ENCODE measurements around the gene ERC1.
"Not testable (repeated sequence)": the region's sequence is repeated elsewhere in the genome, so short reads cannot be mapped to it uniquely, and the experiment has no call there.

Gene ERC1

DNA sequence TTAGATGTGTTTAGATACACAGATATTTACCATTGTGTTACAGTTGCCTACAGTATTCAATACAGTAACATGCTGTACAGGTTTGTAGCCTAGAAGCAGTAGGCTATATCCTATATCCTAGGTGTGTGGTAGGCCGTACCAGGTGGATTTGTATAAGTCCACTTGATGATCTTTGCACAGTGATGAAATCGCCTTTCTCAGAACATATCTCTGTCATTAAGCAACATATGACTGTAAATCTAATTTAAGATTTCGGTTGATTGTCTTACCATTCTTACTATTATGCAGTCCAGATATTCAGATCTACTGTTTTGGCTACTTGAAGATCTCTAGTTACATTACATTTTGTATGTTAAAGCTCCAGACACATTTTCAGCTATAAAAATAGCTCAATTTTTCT, 39.8 kb downstream of the ERC1 start:
- no peak for DNase-seq (ENCODE audit: low read depth)

DNA sequence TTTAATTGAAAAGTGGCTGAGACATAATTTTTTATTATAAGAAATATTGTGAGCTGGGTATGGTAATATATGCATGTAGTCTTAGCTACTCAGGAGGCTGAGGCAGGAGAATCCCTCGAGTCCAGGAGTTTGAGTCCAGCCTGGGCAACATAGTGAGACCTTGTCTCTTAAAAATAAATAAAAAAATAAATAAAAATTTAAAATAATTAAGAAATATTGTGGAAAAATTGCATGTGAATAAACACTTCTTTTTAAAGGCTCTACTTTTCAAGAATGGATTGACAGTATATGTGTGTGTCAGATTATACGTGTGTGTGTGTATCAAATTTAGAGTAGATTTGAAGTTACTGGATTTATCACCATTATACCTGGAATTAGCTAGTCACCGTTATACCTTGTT, 43.2 kb downstream of the ERC1 start:
- no peak for DNase-seq (ENCODE audit: low read depth)

DNA sequence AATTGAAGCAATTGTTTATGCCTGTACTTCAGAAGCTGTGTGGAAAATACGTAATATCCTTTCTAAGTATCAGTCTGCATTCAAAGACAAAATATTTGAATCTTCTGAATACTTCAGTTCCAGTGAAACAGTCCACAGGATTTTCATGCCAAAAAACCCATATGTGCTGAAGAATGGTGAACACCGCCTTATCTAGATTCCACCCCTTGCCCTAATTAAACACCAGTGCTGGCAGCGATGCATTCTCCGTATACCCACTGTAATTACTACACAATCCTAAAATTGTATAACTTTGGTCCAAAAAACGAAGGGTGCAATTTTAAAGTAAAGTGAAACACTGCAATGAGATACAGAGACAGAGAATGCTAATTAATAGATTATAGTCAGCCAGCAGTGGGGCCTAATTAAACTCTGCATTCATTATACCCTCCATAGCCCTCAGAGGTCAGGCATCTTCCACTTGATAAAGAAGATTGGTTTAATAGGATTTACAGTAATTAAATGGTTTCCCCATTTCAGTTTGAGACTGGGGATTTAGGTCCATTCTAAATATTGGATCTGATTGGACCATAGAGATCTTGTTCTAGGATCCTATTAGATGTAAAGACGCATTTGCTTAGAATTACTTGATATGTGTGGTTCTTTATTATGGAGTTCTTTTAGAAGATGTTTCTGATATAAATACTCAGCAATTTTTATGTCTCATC, 43.9 kb downstream of the ERC1 start:
- DNase-seq (ENCODE audit: low read depth): no peak

DNA sequence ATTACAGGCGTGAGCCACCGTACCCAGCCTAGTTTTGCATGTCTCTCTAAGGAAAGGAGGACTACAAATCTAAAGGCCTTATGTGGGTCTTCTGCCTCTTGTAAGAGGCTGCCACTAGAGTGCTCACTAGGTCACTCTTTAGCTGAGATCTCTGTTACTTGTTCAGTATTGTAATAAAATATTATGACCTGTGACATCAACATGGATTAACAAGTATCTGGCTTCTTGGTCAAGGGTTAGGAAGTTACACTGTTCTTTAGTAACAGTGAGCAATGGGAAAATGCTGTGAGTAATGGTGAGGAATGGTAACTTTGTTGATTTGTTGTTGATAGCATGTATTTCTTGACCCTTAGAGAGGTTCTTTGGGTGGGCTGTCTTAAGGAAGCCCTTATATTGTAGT, 50.5 kb downstream of the ERC1 start:
- DNase-seq (ENCODE audit: low read depth): no peak

GRCh38 chr12:1044199-1044598, 53.2 kb downstream of the ERC1 start:
- no peak for DNase-seq (ENCODE audit: low read depth)

GRCh38 chr12:1044696-1045095, 53.7 kb downstream of the ERC1 start:
- DNase-seq (ENCODE audit: low read depth): no peak

- DNase-seq (ENCODE audit: low read depth): no peak
Observed at GRCh38 chr12:1046727-1047126, 55.7 kb downstream of the ERC1 start.

GRCh38 chr12:1047898-1048660, 57.1 kb downstream of the ERC1 start:
- no peak for DNase-seq (ENCODE audit: low read depth)

- no peak for DNase-seq (ENCODE audit: low read depth)
Observed at GRCh38 chr12:1050059-1050707, 59.2 kb downstream of the ERC1 start.

- not testable (repeated sequence) for DNase-seq (ENCODE audit: low read depth)
Observed at GRCh38 chr12:1051672-1052071, 60.6 kb downstream of the ERC1 start.

GRCh38 chr12:1053690-1054089, 62.7 kb downstream of the ERC1 start:
- no peak for DNase-seq (ENCODE audit: low read depth)

DNA sequence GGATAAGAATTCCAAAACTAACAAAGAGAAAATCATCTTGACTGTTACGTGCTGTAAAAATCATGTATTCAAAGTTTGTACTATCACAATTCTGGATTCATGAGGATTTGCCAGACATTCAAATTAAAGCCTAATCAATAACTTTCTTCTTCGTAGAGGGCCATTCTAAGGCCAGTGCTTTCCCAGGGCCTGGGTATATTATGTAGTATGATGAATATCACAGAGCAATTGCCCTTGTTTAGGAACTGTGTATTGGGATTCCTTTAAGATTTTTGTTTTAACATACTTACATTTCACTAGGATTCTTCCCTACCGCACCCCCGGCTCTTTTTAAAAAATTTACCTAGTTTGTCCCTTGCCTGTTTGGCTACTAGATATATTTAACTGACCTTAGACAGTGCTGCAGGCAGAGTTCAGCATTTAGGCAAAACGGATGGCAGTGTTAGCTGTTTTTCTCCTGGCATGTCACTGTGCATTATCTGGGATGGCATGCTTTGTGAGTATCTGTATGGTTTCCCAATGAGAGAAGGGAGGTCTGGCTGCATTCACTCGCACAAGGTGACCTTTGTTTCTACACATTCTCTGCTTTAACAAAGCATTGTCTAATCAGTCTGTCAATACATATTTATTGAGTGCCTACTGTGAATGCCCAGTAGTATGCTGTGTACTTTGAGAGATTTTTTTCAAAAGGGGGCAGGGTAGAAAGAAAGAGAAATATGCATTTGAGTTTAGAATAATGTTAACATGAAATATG, 63.3 kb downstream of the ERC1 start:
- DNase-seq (ENCODE audit: low read depth): no peak

GRCh38 chr12:1056390-1056789, 65.4 kb downstream of the ERC1 start:
- no peak for DNase-seq (ENCODE audit: low read depth)

- DNase-seq (ENCODE audit: low read depth): no peak
Observed at GRCh38 chr12:1058423-1058822, 67.4 kb downstream of the ERC1 start.

GRCh38 chr12:1059162-1059561, 68.1 kb downstream of the ERC1 start:
- DNase-seq (ENCODE audit: low read depth): no peak

DNA sequence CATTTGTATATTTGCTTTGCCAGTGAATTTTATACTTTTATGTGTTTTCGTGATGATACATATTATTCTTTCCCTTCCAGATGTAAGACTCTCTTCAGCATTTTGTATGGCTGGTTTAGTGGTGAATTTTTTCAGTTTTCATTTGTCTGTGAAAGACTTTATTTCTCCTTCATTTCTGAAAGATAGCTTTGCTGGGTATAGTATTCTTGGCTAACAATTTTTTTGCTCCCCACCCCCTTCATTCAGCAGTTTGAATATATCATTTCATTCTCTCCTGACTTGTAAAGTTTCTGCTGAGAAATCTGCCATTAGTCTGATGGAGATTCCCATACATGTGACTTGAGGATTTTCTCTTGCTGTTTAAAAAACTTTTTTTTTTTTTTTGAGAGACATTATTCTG, 72.8 kb downstream of the ERC1 start:
- no peak for DNase-seq (ENCODE audit: low read depth)

GRCh38 chr12:1064317-1064716, 73.3 kb downstream of the ERC1 start:
- no peak for DNase-seq (ENCODE audit: low read depth)

DNA sequence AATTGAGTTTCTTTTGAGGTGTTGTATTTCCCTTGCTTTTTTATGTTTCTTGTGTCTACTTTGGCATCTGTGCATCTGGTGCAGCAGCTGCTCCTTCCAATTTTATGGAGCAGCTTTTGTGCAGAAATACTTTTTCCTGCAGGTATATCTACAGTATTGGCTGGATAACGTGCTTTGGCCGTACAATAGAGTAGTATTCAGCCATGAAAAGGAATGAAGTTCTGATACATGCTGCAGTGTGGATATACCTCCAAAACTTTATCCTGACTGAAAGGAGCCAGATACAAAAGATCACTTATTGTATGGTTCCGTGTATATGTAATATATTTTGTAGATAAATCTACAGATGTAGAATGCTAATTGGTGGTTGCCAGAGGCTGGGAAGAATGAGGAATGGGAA, 74.6 kb downstream of the ERC1 start:
- DNase-seq (ENCODE audit: low read depth): no peak

GRCh38 chr12:1069846-1070245, 78.8 kb downstream of the ERC1 start:
- DNase-seq (ENCODE audit: low read depth): no peak

- DNase-seq (ENCODE audit: low read depth): no peak
Observed at GRCh38 chr12:1071182-1071581, 80.2 kb downstream of the ERC1 start.

DNA sequence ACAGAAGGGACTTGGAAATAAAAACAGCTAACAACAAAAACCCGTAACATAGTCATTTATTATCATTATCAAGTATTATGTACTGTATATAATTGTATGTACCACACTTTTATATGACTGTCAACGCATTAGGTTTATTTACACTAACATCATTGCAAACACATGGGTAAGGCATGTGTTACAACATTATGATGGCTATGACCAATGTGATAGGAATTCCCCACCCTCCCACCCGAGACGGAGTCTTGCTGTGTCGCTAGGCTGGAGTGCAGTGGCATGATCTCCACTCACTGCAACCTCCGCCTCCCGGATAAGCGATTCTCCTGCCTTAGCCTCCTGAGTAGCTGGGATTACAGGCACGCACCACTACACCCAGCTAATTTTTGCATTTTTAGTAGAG, 82.6 kb downstream of the ERC1 start:
- no peak for DNase-seq (ENCODE audit: low read depth)

GRCh38 chr12:1077036-1077803, 86.2 kb downstream of the ERC1 start:
- no peak for DNase-seq (ENCODE audit: low read depth)
